GM19193 (cell line): ENCODE results near the gene TECPR1.

Experiments used
- POLR2A ChIP-seq: IDR thresholded peaks from 4 replicates; pipeline ENCODE4 v1.6.1; 2011; ENCODE audit not compliant: insufficient read depth, insufficient read length; ENCODE audit errors: extremely low read depth

TECPR1 gene

DNA sequence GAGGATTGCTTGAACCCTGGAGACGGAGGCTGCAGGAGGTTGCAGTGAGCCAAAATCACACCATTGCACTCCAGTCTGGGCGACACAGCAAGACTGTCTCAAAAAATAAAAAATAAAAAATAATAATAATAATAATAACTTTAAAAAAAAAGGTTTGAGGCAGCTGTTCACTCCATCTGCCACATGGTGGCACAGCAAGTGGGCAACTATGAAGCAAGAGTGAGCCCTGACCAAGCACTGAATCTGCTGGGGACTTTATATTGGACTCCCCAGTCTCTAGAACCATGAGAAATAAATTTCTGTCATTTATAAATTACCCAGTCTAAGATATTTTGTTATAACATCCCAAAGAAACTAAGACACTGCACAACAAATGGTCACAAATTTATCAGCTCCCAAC is 14.8 kb upstream of the TECPR1 start:
- no peak for TF ChIP-seq POLR2A

DNA sequence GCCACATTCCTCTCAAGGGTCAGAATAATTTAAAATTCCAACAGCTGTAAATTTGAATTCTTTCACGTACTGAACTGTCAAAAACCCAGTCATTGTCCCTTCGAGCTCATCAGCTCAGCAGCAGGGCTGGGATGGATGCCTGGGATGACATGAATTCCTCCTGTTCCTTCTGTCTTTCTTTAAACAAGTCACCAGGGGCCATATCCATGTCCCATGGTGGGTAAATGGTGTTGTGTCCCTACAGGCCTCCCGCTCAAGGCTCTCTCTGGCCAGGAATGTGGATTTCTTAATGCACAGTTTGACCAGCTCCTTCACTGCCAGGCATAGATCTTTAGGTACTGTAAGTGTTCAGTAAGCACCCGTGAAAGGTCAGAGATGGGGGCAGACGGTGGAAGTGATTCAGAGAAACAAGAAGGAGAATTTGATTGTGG is 13.8 kb upstream of the TECPR1 start:
- TF ChIP-seq POLR2A: no peak

DNA sequence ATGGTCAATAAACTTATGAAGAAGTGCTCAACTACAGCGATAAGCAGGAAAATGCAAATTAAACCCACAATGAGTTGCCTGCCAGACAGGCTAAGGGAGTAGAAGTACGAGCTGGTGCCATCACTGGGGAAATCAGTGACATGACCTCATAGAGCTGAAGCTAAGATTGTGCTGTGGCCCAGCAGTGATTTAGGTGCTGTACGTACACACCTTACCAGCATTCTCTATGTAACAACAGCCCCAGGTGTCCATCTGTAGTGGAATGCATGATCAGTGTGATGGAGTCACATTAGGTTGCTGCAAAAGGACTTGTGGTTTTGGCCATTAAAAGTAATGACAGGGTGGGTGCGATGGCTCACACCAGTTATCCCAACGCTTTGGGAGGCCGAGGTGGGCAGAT is 5.7 kb upstream of the TECPR1 start:
- no peak for TF ChIP-seq POLR2A

DNA sequence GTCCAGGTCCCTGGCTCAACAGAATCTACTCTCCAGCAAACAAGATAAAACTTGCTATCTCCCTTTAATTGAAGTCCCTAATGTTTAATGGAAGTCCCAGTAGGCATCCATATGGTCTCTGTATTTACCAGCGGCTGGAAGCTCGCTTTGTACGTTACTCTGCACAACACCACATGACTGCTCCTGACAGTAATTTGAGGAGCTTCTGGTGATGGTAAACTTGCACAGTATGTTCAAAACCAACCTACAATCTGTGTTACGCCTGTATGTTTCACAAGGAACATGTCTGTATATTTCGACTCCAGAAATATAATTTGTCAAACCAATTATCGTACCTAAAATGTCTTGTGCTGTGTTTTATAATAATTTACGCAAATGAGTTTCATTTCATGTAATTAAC is 4.4 kb upstream of the TECPR1 start:
- TF ChIP-seq POLR2A: no peak

DNA sequence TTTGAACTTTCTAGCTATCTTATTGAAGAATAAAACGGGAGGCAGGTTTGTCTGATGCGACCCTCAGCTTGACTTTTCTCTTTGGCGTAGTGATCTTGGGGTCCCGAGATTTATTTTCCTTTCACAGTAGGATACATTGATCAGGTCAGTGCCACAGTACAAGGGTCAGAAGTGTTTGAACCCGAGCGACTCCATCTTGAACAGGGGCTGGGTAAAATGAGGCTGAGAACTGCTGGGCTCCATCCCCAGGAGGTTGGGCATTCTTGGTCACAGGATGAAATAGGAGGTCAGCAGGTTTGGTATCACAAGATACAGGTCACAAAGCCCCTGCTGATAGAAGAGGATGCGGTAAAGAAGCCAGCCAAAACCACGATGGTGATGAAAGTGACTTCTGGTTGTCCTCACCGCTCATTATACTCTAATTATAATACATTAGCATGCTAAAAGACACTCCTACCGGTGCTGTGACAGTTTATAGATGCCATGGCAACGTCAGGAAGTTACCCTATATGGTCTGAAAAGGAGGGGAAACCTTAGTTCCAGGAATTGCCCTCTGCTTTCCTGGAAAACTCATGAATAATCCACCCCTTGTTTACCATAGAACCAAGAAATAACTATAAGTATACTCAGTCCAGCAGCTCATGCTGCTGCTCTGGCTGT is 3.0 kb upstream of the TECPR1 start:
- no peak for TF ChIP-seq POLR2A

DNA sequence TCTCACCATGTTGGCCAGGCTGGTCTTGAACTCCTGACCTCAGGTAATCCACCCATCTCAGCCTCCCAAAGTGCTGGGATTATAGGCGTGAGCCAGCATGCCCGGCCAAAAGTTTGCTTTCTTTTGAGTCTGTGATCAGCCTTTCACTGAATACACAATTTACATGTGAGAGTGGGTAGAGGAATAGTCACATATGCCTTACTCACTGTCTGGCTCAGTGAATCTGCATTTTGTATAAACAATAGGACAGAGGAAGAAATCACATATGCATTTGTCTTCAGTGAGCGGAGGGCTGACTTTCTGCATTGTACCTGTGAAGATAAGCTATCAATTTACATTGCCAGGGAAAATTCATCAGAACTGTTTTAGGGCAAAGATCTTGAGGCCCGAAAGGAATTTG is 2.5 kb upstream of the TECPR1 start:
- TF ChIP-seq POLR2A: no peak

DNA sequence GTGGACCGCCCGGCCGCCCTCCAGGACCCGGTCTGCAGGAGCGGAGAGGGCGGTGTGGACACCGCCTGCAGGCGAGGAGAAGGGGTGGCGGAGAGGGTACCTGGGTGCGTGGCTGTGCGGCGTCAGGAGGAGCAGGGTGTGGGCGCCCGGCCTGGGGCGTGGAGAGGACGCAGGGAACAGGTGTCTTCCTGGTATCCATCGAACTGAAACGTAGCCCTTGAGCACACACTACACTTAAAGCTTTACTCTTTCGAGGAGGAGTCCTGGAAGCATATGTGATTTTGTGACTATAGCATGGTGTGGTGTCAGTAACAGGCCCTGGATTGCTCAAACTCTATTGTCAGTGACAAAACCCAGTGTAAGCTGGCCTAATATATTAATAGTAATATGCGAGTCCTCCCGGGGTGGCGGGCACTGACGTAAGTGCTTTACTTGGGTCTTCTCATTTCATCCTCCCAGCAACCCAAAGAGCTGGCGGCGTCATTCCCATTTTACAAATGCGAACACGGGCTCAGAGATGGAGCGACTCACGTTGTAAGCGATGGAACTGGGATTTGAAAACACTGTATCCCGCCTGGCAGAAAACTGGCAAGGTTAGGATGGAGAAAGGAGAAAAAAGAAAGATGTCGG is 508 bp upstream of the TECPR1 start:
- TF ChIP-seq POLR2A: no peak

DNA sequence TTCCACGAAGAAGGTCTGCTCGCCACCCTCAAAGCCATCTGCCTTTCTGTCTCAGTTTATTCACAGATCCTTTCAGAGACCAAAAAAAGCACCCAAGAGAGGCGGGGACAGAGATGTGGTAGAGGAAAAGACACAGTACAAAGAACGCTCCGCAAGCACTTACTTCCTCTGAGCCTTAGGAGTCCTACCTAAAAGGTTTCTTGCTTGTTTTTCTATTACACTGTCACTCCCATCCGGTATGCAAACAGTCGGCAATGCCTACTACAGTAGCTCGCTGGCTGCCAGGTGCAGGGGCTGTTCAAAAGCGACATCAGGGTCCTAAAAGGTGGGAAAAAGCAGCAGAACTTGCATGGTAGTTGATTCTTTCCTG is 816 bp downstream of the TECPR1 start:
- no peak for TF ChIP-seq POLR2A

DNA sequence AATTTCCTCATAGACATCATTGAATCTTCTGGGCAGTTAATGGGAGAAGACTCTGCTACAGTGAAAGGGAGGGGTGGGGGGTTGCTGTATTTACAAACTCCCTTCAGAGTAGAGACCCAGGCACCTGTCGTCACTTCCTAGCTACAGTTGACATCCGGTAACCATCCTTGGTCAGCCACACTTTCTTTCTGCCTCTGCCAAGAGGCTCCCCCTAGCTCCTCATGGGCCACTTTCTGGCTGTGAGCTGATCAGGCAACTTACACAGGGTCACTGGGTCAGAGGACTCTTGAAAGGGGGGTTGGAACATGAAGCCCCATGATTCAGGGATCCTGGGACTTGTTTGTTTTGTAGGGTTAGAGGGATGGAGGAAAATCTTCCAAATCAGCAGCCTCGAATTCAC is 1.2 kb downstream of the TECPR1 start:
- no peak for TF ChIP-seq POLR2A

DNA sequence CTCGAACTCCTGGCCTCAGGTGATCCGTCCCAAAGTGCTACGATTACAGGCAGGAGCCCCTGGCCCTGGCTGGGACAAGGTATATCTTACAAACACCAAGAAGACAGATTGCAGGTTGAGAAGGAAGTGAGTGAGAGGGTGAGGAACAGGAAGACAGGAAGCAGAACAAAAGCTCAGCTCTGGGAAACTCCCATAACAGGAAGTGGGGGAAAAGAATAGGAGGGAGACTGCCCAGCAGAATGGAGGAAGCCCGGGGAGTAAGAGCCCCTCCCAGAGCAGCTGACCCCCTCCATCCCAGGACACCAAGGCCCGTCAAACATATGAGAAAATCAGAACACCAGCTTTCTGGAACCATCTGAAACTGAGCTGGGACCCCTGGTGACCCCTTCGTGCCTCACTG is 2.9 kb downstream of the TECPR1 start:
- TF ChIP-seq POLR2A: no peak

DNA sequence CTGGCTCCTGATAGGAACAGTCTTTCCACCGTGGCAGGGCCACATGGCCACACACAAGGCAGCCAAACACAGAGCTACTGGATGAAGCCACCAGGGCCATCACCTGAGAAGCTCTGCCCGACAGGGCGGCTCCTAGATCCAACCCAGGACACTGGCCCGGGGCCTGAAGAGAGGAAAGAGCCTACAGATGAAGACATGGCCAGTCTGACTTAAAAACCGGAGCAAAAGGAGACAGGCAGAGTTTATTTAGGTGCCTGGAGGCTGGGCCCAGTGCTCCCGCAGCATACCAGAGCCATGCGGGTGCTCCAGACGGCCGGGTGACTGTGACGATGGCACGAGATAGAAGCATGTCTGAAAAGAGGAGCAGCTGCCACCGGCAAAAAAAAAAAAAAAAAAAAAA is 3.9 kb downstream of the TECPR1 start:
- TF ChIP-seq POLR2A: no peak

DNA sequence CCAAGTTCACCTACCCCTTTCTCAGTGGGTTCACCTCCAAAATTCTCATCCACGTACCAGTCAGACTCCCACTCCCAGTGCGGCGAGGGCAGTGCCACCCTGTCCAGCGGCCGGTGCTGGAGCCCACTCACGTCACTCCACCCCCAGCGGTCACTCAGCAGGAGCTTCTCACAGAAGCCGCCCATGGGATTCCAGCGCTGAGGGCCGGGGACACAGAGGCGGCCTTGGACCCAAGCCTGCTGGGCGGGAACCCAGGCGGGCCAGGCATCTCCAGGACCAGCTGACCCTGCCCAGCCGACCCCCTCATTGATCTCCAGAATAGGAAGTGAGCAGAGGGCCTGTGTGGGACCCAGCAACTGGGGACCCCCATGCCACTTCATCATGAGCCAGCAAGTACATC is 7.2 kb downstream of the TECPR1 start:
- TF ChIP-seq POLR2A: no peak

DNA sequence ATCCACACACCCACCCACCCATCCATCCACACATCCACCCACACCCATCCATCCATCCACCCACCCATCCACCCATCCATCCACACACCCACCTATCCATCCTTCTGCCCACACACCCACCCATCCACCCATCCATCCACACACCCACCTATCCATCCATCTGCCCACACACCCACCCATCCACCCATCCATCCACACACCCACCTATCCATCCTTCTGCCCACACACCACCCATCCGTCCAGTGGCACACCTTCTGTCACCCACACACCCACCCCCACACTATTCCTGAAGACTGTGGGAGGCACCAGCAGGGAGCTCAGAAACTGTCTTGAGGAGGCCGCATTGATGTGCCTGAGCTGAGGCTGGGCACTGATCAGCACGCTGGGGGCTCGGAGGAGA is 9.1 kb downstream of the TECPR1 start:
- TF ChIP-seq POLR2A: no peak

DNA sequence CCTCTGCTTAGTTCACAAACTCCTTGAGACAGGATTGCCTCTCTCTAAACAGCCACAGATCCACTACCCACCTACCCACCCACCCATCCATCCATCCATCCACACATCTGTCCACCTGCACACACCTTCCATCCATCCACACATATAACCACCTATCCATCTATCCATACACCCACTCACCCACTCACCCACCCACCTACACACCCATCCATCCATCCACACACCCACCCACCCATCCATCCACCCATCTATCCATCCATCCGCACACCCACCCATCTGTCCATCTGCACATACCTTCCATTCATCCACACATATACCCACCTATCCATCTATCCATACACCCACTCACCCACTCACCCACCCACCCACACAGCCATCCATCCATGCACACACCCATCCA is 9.7 kb downstream of the TECPR1 start:
- TF ChIP-seq POLR2A: no peak

DNA sequence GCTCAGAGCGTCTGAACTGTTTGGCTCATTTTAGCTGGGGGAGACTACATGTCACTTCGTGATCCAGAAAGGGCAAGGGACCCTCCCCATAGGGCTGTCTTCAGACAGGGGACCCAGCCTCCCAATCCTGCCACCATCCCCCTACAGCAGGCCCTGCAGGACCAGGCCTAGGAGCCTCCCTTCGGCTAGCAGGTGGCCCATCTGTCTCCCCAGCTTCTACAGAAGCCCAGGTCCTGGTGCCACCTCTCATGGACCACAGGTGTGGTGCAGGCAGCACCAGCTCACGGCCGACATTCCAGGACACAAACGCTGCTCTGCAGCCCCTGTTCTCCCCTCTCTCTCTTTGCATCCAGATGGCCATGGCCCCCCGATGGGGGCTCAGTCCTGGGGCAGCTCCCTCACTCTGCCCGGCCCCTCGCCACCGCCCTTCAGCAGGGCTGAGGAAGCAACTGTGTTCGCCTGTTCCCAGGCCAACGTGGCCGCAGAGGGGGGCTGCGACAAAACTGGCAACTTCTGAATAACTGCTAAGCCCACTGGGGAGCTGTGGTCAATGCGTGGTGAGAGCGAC is 10.3 kb downstream of the TECPR1 start:
- no peak for TF ChIP-seq POLR2A

DNA sequence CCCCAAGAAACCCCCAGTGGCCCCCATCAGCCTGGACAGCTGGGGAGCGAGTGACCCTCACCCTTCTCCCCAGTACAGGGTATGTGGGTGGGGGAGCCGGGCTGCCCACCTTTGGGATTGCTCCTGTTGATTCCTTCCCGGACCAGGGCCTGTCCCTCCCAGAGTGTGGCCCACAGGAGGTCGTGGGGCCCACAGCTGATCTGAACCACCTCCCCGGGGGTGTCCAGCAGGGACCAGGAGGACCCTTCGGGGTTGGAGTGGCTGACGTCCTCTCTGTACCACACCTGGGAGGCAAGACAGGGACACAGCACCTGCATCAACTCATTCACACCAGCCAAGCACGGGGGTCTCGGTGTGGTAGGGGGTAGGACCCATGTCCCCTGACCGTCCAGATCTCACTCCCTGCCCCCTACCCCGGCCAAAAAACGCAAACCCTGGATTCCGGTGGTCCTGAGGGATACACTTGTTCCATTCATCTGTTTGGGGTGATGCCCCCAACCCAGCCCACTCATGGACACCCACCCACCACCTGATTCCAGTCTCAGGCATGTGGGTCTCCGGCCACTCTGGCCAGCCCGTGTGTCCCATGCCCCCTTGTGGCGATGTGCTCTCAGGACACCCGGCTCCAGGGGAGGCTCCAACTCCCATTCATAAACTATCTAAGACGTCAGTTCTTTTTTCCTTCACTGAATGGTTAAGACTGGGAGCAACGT is 10.9 kb downstream of the TECPR1 start:
- no peak for TF ChIP-seq POLR2A
